ENCODE results near the gene TCTA. TPM values are rescaled to one million over a fixed set of nuclear protein-coding genes. Genes with fewer than 3 reads are reported as not detected.

Gene TCTA
- total RNA-seq, 1 experiment from 2014 or later, result 17.6 TPM

DNA sequence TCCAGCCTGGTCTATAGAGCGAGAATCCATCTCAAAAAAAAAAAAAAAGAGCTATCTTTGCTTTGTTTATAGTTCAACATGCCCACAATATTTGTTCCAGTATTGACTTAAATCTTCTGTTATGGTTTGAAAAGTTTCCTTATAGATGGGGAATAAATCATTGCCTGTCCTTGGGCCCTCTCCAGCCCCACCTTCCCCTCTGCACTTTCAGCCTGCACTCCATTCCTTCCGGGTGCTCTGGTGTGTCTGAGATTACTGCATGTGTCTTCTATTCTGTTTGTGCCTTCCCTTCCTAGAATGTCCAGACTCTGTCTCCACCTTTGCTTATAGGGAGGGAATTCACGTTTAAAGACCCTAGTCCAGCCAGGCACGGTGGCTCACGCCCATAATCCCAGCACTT is 28.8 kb upstream of the TCTA start:
- no peak for ATAC-seq
- Histone ChIP-seq H3K4me3 (ENCODE audit: low read depth in 2 of 2, low read length in 2 of 2) (no peak overlapping the region), H3K4me1 (ENCODE audit: control insufficient read depth, insufficient read depth, low read length) (no peaks in the 10 kb centered on the region), H3K36me3 (ENCODE audit: control insufficient read depth, insufficient read depth, low read length) (no peaks in the 10 kb centered on the region), H3K27ac (ENCODE audit: low read length) (no peak overlapping the region), H3K27me3 (ENCODE audit: control insufficient read depth, insufficient read depth, low read length) (no peaks in the 10 kb centered on the region), H3K9me3 (ENCODE audit: control insufficient read depth, insufficient read depth, low read depth, low read length) (no peaks in the 10 kb centered on the region; the same call in 1 of the 2 replicates)
- in situ Hi-C loops (cut with HindIII; ENCODE audit: low pct_unique_long_range_greater_than_20kb, low sequenced_read_pairs), result no loop called here
- no peak for TF ChIP-seq POLR2AphosphoS5 (IDR thresholded peaks at IDR 0.05; ENCODE audit: low read depth, low read length)
- TF ChIP-seq, protein P1, sequence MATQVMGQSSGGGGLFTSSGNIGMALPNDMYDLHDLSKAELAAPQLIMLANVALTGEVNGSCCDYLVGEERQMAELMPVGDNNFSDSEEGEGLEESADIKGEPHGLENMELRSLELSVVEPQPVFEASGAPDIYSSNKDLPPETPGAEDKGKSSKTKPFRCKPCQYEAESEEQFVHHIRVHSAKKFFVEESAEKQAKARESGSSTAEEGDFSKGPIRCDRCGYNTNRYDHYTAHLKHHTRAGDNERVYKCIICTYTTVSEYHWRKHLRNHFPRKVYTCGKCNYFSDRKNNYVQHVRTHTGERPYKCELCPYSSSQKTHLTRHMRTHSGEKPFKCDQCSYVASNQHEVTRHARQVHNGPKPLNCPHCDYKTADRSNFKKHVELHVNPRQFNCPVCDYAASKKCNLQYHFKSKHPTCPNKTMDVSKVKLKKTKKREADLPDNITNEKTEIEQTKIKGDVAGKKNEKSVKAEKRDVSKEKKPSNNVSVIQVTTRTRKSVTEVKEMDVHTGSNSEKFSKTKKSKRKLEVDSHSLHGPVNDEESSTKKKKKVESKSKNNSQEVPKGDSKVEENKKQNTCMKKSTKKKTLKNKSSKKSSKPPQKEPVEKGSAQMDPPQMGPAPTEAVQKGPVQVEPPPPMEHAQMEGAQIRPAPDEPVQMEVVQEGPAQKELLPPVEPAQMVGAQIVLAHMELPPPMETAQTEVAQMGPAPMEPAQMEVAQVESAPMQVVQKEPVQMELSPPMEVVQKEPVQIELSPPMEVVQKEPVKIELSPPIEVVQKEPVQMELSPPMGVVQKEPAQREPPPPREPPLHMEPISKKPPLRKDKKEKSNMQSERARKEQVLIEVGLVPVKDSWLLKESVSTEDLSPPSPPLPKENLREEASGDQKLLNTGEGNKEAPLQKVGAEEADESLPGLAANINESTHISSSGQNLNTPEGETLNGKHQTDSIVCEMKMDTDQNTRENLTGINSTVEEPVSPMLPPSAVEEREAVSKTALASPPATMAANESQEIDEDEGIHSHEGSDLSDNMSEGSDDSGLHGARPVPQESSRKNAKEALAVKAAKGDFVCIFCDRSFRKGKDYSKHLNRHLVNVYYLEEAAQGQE (IDR thresholded peaks at IDR 0.05; ENCODE audit: insufficient read depth in 1 of 2, low read depth in 2 of 2, low read length in 1 of 2), result no peak
- BruUV-seq (replicated peaks), result no TSS peak
- intact Hi-C loops (cut with micrococcal nuclease; ENCODE audit: unreplicated experiment), result no loop called here
- CTCF ChIA-PET, result no interaction called here
- POLR2A ChIA-PET, result interaction anchor here (0.6 kb wide), 1 partner anchor 15 kb away, joined by 6 read pairs; no protein-coding TSS in a partner anchor
- no peak for DNase-seq (ENCODE audit: low read depth, low spot score)

DNA sequence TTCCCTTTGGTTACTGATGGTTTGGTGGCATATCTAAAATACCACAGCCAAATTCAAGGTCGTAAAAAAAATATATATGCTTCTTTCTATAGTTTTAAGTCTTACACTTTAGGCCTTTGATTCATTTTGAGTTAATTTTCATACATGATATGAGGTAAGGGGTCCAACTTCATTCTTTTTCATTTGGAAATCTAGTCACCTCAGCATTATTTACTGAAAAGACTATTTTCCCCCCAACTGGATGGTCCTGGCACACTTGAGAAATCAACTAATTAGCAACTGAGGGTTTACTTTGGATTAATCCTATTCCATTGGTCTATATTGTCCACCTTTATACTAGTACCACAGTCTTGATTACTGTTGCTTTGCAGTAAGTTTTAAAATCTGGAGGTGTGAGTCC is 26.6 kb upstream of the TCTA start:
- POLR2A ChIA-PET, result interaction anchor here (0.6 kb wide), 1 partner anchor 754 kb away, joined by 3 read pairs; no protein-coding TSS in a partner anchor
- in situ Hi-C loops (cut with HindIII; ENCODE audit: low pct_unique_long_range_greater_than_20kb, low sequenced_read_pairs), result no loop called here

More for the DNA sequence above, 26.6 kb upstream of the TCTA start:
- CTCF ChIA-PET, result no interaction called here
- intact Hi-C loops (cut with micrococcal nuclease; ENCODE audit: unreplicated experiment), result no loop called here
- TSS peak; percentile 67 for BruUV-seq (replicated peaks)
- H3K9me3 ChIP-seq (ENCODE audit: control insufficient read depth, insufficient read depth, low read depth, low read length), result no peaks in the 10 kb centered on the region
- H3K27me3 ChIP-seq (ENCODE audit: control insufficient read depth, insufficient read depth, low read length), result no peaks in the 10 kb centered on the region
- no peaks in the 10 kb centered on the region for H3K4me1 ChIP-seq (ENCODE audit: control insufficient read depth, insufficient read depth, low read length)
- no peak overlapping the region for H3K27ac ChIP-seq (ENCODE audit: low read length)
- no peaks in the 10 kb centered on the region for H3K36me3 ChIP-seq (ENCODE audit: control insufficient read depth, insufficient read depth, low read length)
- H3K4me3 ChIP-seq (ENCODE audit: low read depth in 2 of 2, low read length in 2 of 2), result no peak overlapping the region
- TF ChIP-seq, protein P1 (IDR thresholded peaks at IDR 0.05; ENCODE audit: insufficient read depth in 1 of 2, low read depth in 2 of 2, low read length in 1 of 2), result no peak
- no peak for TF ChIP-seq SIN3A (IDR thresholded peaks at IDR 0.05; ENCODE audit: borderline replicate concordance, insufficient read depth, low read depth, low read length)
- no peak for TF ChIP-seq POLR2AphosphoS5 (IDR thresholded peaks at IDR 0.05; ENCODE audit: low read depth, low read length)
- TF ChIP-seq TCF7L2 (IDR thresholded peaks at IDR 0.05; ENCODE audit: low read depth, low read length), result no peak
- TF ChIP-seq, protein P2, sequence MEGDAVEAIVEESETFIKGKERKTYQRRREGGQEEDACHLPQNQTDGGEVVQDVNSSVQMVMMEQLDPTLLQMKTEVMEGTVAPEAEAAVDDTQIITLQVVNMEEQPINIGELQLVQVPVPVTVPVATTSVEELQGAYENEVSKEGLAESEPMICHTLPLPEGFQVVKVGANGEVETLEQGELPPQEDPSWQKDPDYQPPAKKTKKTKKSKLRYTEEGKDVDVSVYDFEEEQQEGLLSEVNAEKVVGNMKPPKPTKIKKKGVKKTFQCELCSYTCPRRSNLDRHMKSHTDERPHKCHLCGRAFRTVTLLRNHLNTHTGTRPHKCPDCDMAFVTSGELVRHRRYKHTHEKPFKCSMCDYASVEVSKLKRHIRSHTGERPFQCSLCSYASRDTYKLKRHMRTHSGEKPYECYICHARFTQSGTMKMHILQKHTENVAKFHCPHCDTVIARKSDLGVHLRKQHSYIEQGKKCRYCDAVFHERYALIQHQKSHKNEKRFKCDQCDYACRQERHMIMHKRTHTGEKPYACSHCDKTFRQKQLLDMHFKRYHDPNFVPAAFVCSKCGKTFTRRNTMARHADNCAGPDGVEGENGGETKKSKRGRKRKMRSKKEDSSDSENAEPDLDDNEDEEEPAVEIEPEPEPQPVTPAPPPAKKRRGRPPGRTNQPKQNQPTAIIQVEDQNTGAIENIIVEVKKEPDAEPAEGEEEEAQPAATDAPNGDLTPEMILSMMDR (IDR thresholded peaks at IDR 0.05), result no peak
- DNase-seq (ENCODE audit: low read depth, low spot score) (no peak), ATAC-seq (no peak)
